WTC11 (cell line): ENCODE data around the gene OSTN.
"Not testable (repeated sequence)": the region's sequence is repeated elsewhere in the genome, so short reads cannot be mapped to it uniquely, and the experiment has no call there.

Source experiments
- JUN ChIP-seq: sonication (generic); formaldehyde crosslinking; IDR thresholded peaks from 2 replicates; pipeline ENCODE4 v1.8.0; 2023; ENCODE audit warnings: mild to moderate bottlenecking, missing genetic modification reagents
- NFYB ChIP-seq: sonication (generic); formaldehyde crosslinking; conservative IDR thresholded peaks from 2 replicates; pipeline ENCODE4 v1.8.0; 2022; ENCODE audit warnings: low read depth, missing genetic modification reagents
- RELA ChIP-seq: sonication (generic); formaldehyde crosslinking; IDR thresholded peaks from 2 replicates; pipeline ENCODE4 v1.8.1; 2022; ENCODE audit warnings: missing genetic modification reagents, mild to moderate bottlenecking, borderline replicate concordance
- SMAD3 ChIP-seq: sonication (generic); formaldehyde crosslinking; IDR thresholded peaks from 2 replicates; pipeline ENCODE4 v1.8.0; 2022; ENCODE audit warnings: missing genetic modification reagents, mild to moderate bottlenecking, borderline replicate concordance
- ZNF232 ChIP-seq: sonication (generic); formaldehyde crosslinking; IDR thresholded peaks from 2 replicates; pipeline ENCODE4 v1.8.0; 2022; ENCODE audit warnings: mild to moderate bottlenecking, missing genetic modification reagents
- ZNF317 ChIP-seq: sonication (generic); formaldehyde crosslinking; IDR thresholded peaks from 2 replicates; pipeline ENCODE4 v1.8.1; 2023; ENCODE audit warnings: low read depth, mild to moderate bottlenecking, moderate library complexity, missing genetic modification reagents, borderline replicate concordance
- TF ChIP-seq, protein P1 (sequence below): fragments of 200-600 bp; IDR thresholded peaks from 2 replicates; pipeline ENCODE4 v1.8.0; 2022; ENCODE audit warnings: antibody characterized with exemption
- TF ChIP-seq, protein P2 (sequence below): sonication (generic); formaldehyde crosslinking; IDR thresholded peaks from 2 replicates; pipeline ENCODE4 v1.8.1; 2023; ENCODE audit warnings: mild to moderate bottlenecking, moderate library complexity, missing genetic modification reagents
- TF ChIP-seq, protein P3 (sequence below): sonication (generic); formaldehyde crosslinking; IDR thresholded peaks from 2 replicates; pipeline ENCODE4 v1.8.0; 2022; ENCODE audit warnings: mild to moderate bottlenecking, missing genetic modification reagents
- TF ChIP-seq, protein P4 (sequence below): sonication (generic); formaldehyde crosslinking; IDR thresholded peaks from 2 replicates; pipeline ENCODE4 v1.8.0; 2022; ENCODE audit warnings: mild to moderate bottlenecking, missing genetic modification reagents
- TF ChIP-seq, protein P5 (sequence below): sonication (generic); formaldehyde crosslinking; IDR thresholded peaks from 2 replicates; pipeline ENCODE4 v1.8.0; 2022; ENCODE audit warnings: mild to moderate bottlenecking, missing genetic modification reagents
- TF ChIP-seq, protein P6 (sequence below): sonication (generic); formaldehyde crosslinking; IDR thresholded peaks from 2 replicates; pipeline ENCODE4 v1.8.1; 2023; ENCODE audit warnings: mild to moderate bottlenecking, missing genetic modification reagents, moderate library complexity
- TF ChIP-seq, protein P7 (sequence below): sonication (generic); formaldehyde crosslinking; IDR thresholded peaks from 2 replicates; pipeline ENCODE4 v1.8.1; 2022; ENCODE audit warnings: low read depth, mild to moderate bottlenecking, moderate library complexity, missing genetic modification reagents, borderline replicate concordance
- TF ChIP-seq, protein P8 (sequence below): sonication (generic); formaldehyde crosslinking; IDR thresholded peaks from 2 replicates; pipeline ENCODE4 v1.8.0; 2022; ENCODE audit warnings: mild to moderate bottlenecking, missing genetic modification reagents

DNA sequence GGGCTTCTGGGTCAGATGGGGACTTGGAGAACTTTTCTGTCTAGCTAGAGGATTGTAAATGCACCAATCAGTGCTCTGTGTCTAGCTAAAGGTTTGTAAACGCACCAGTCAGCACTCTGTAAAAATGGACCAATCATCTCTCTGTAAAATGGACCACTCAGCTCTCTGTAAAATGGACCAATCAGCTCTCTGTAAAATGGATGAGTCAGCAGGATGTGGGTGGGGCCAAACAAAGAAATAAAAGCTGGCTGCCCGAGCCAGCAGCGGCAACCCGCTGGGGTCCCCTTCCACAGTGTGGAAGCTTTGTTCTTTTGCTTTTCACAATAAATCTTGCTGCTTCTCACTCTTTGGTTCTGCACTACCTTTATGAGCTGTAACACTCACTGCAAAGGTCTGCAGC, 6.8 kb upstream of the OSTN start:
- TF ChIP-seq, protein P1, sequence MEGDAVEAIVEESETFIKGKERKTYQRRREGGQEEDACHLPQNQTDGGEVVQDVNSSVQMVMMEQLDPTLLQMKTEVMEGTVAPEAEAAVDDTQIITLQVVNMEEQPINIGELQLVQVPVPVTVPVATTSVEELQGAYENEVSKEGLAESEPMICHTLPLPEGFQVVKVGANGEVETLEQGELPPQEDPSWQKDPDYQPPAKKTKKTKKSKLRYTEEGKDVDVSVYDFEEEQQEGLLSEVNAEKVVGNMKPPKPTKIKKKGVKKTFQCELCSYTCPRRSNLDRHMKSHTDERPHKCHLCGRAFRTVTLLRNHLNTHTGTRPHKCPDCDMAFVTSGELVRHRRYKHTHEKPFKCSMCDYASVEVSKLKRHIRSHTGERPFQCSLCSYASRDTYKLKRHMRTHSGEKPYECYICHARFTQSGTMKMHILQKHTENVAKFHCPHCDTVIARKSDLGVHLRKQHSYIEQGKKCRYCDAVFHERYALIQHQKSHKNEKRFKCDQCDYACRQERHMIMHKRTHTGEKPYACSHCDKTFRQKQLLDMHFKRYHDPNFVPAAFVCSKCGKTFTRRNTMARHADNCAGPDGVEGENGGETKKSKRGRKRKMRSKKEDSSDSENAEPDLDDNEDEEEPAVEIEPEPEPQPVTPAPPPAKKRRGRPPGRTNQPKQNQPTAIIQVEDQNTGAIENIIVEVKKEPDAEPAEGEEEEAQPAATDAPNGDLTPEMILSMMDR = not testable (repeated sequence)
- TF ChIP-seq, protein P2, sequence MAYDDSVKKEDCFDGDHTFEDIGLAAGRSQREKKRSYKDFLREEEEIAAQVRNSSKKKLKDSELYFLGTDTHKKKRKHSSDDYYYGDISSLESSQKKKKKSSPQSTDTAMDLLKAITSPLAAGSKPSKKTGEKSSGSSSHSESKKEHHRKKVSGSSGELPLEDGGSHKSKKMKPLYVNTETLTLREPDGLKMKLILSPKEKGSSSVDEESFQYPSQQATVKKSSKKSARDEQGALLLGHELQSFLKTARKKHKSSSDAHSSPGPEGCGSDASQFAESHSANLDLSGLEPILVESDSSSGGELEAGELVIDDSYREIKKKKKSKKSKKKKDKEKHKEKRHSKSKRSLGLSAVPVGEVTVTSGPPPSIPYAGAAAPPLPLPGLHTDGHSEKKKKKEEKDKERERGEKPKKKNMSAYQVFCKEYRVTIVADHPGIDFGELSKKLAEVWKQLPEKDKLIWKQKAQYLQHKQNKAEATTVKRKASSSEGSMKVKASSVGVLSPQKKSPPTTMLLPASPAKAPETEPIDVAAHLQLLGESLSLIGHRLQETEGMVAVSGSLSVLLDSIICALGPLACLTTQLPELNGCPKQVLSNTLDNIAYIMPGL = not testable (repeated sequence)
- TF ChIP-seq, protein P3, sequence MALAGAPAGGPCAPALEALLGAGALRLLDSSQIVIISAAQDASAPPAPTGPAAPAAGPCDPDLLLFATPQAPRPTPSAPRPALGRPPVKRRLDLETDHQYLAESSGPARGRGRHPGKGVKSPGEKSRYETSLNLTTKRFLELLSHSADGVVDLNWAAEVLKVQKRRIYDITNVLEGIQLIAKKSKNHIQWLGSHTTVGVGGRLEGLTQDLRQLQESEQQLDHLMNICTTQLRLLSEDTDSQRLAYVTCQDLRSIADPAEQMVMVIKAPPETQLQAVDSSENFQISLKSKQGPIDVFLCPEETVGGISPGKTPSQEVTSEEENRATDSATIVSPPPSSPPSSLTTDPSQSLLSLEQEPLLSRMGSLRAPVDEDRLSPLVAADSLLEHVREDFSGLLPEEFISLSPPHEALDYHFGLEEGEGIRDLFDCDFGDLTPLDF = not testable (repeated sequence)
- TF ChIP-seq, protein P4, sequence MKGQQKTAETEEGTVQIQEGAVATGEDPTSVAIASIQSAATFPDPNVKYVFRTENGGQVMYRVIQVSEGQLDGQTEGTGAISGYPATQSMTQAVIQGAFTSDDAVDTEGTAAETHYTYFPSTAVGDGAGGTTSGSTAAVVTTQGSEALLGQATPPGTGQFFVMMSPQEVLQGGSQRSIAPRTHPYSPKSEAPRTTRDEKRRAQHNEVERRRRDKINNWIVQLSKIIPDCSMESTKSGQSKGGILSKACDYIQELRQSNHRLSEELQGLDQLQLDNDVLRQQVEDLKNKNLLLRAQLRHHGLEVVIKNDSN = not testable (repeated sequence)
- TF ChIP-seq ZNF232 (CRISPR knock-in tag); JUN; RELA (CRISPR knock-in tag); NFYB (CRISPR knock-in tag); ZNF317 (CRISPR knock-in tag); SMAD3 (CRISPR knock-in tag): not testable (repeated sequence)
- TF ChIP-seq, protein P5, sequence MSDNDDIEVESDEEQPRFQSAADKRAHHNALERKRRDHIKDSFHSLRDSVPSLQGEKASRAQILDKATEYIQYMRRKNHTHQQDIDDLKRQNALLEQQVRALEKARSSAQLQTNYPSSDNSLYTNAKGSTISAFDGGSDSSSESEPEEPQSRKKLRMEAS (CRISPR knock-in tag) = not testable (repeated sequence)
- TF ChIP-seq, protein P6, sequence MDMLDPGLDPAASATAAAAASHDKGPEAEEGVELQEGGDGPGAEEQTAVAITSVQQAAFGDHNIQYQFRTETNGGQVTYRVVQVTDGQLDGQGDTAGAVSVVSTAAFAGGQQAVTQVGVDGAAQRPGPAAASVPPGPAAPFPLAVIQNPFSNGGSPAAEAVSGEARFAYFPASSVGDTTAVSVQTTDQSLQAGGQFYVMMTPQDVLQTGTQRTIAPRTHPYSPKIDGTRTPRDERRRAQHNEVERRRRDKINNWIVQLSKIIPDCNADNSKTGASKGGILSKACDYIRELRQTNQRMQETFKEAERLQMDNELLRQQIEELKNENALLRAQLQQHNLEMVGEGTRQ = not testable (repeated sequence)
- TF ChIP-seq, protein P7, sequence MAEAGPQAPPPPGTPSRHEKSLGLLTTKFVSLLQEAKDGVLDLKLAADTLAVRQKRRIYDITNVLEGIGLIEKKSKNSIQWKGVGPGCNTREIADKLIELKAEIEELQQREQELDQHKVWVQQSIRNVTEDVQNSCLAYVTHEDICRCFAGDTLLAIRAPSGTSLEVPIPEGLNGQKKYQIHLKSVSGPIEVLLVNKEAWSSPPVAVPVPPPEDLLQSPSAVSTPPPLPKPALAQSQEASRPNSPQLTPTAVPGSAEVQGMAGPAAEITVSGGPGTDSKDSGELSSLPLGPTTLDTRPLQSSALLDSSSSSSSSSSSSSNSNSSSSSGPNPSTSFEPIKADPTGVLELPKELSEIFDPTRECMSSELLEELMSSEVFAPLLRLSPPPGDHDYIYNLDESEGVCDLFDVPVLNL = not testable (repeated sequence)
- TF ChIP-seq, protein P8, sequence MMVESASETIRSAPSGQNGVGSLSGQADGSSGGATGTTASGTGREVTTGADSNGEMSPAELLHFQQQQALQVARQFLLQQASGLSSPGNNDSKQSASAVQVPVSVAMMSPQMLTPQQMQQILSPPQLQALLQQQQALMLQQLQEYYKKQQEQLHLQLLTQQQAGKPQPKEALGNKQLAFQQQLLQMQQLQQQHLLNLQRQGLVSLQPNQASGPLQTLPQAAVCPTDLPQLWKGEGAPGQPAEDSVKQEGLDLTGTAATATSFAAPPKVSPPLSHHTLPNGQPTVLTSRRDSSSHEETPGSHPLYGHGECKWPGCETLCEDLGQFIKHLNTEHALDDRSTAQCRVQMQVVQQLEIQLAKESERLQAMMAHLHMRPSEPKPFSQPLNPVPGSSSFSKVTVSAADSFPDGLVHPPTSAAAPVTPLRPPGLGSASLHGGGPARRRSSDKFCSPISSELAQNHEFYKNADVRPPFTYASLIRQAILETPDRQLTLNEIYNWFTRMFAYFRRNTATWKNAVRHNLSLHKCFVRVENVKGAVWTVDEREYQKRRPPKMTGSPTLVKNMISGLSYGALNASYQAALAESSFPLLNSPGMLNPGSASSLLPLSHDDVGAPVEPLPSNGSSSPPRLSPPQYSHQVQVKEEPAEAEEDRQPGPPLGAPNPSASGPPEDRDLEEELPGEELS = not testable (repeated sequence)
